GM12865 (cell line): ENCODE data around the gene CCDC9B.

Source experiments
- DNase-seq: peaks from one replicate; pipeline ENCODE4 v3.0.0; 2010; ENCODE audit warnings: low read depth
- H3K4me3 ChIP-seq: 2 replicates; pipeline ENCODE4 v1.5.1; 2011; ENCODE audit warnings: mild to moderate bottlenecking, low read depth, low read length, control low read depth
- CTCF ChIP-seq: IDR thresholded peaks from 2 replicates; pipeline ENCODE4 v1.5.1; 2011; ENCODE audit warnings: low read length, control low read depth, low read depth, inconsistent platforms; ENCODE audit not compliant: insufficient read depth; ENCODE audit errors: missing control alignments

The CCDC9B gene

GRCh38 chr15:40287968-40288367 is 52.8 kb downstream of the CCDC9B start:
- DNase-seq: no peak
- no peak overlapping the region for H3K4me3 ChIP-seq
- no peak for TF ChIP-seq CTCF

GRCh38 chr15:40287505-40287904 is 53.2 kb downstream of the CCDC9B start:
- no peak overlapping the region for H3K4me3 ChIP-seq
- no peak for TF ChIP-seq CTCF
- no peak for DNase-seq

- no peak overlapping the region for H3K4me3 ChIP-seq
- no peak for TF ChIP-seq CTCF
Observed at GRCh38 chr15:40286794-40287193, 53.9 kb downstream of the CCDC9B start.

GRCh38 chr15:40286061-40286532 is 54.6 kb downstream of the CCDC9B start:
- no peak for TF ChIP-seq CTCF
- no peak overlapping the region for H3K4me3 ChIP-seq
- DNase-seq: no peak

More at GRCh38 chr15:40286794-40287193, 53.9 kb downstream of the CCDC9B start:
- DNase-seq: no peak

- no peak for TF ChIP-seq CTCF
- no peak for DNase-seq
- H3K4me3 ChIP-seq: no peak overlapping the region
Observed at GRCh38 chr15:40285554-40286011, 55.2 kb downstream of the CCDC9B start.

- no peak for DNase-seq
- no peak for TF ChIP-seq CTCF
Observed at GRCh38 chr15:40285151-40285550, 55.6 kb downstream of the CCDC9B start.

GRCh38 chr15:40283615-40284300 is 57.0 kb downstream of the CCDC9B start:
- TF ChIP-seq CTCF: no peak
- DNase-seq: no peak
- H3K4me3 ChIP-seq: no peak overlapping the region

More at GRCh38 chr15:40285151-40285550, 55.6 kb downstream of the CCDC9B start:
- H3K4me3 ChIP-seq: no peak overlapping the region
